Neural cell (in vitro differentiated cells): Measurements from ENCODE around the gene MAN2A2. TPM values are rescaled to one million over a fixed set of nuclear protein-coding genes. Genes with fewer than 3 reads are reported as not detected.

Experiments
- H2AFZ ChIP-seq: fragments of 200-600, 300-800 bp; sonication (generic), shearing (Covaris generic); 2 replicates; pipeline ENCODE4 v1.6.0; 2014; ENCODE audit warnings: low read depth, mild to moderate bottlenecking, antibody characterized with exemption, low read length, moderate library complexity
- H3F3A ChIP-seq: fragments of 200-600 bp; shearing (Covaris generic); 2 replicates; pipeline ENCODE4 v1.6.1; 2016; ENCODE audit warnings: mild to moderate bottlenecking, moderate library complexity, mixed read lengths, antibody characterized with exemption, low read length; ENCODE audit not compliant: insufficient read depth, poor library complexity, severe bottlenecking
- H3K27ac ChIP-seq: fragments of 200-600, 300-800 bp; sonication (generic), shearing (Covaris generic); 2 replicates; pipeline ENCODE4 v1.5.1; 2014; ENCODE audit warnings: mild to moderate bottlenecking, low read length, moderate library complexity
- H3K27me3 ChIP-seq: fragments of 300-800, 200-600 bp; sonication (generic), shearing (Covaris generic); 2 replicates; pipeline ENCODE4 v1.6.0; 2014; ENCODE audit warnings: mild to moderate bottlenecking, low read depth, low read length, moderate library complexity; ENCODE audit not compliant: insufficient read depth
- H3K36me3 ChIP-seq: fragments of 300-800, 200-600 bp; sonication (generic), shearing (Covaris generic); 2 replicates; pipeline ENCODE4 v1.5.1; 2014; ENCODE audit warnings: mild to moderate bottlenecking, antibody characterized with exemption, low read length, moderate library complexity; ENCODE audit not compliant: insufficient read depth
- H3K4me2 ChIP-seq: fragments of 300-800, 200-600 bp; sonication (generic), shearing (Covaris generic); 2 replicates; pipeline ENCODE4 v1.6.0; 2014; ENCODE audit warnings: mild to moderate bottlenecking, low read length
- H3K4me3 ChIP-seq: fragments of 300-800, 200-600 bp; sonication (generic), shearing (Covaris generic); 2 replicates; pipeline ENCODE4 v1.5.1; 2014; ENCODE audit warnings: mild to moderate bottlenecking, low read length, moderate library complexity
- H3K79me2 ChIP-seq: fragments of 200-600 bp; shearing (Covaris generic); replicated peaks from 2 replicates; pipeline ENCODE4 v1.6.0; 2014; ENCODE audit warnings: mild to moderate bottlenecking, low read length, moderate library complexity; ENCODE audit not compliant: insufficient read depth
- H3K9ac ChIP-seq: fragments of 300-800, 200-600 bp; sonication (generic), shearing (Covaris generic); 2 replicates; pipeline ENCODE4 v1.6.1; 2016; ENCODE audit warnings: mild to moderate bottlenecking, low read length, mixed read lengths
- H3K9me2 ChIP-seq: fragments of 200-600 bp; shearing (Covaris generic); 2 replicates; pipeline ENCODE4 v1.6.1; 2016; ENCODE audit warnings: mild to moderate bottlenecking, low read length, mixed read lengths; ENCODE audit not compliant: insufficient read depth
- H3K9me3 ChIP-seq: fragments of 200-600, 300-800 bp; sonication (generic), shearing (Covaris generic); 2 replicates; pipeline ENCODE4 v1.6.1; 2016; ENCODE audit warnings: mild to moderate bottlenecking, mixed run types, low read length, moderate library complexity, mixed read lengths
- H4K20me1 ChIP-seq: fragments of 200-600 bp; shearing (Covaris generic); 2 replicates; pipeline ENCODE4 v1.6.1; 2016; ENCODE audit warnings: mild to moderate bottlenecking, mixed run types; ENCODE audit not compliant: insufficient read depth
- CTCF ChIP-seq: fragments of 450-650 bp; IDR thresholded peaks from 2 replicates; pipeline ENCODE4 v1.5.1; 2014; ENCODE audit warnings: antibody characterized with exemption, mild to moderate bottlenecking, moderate library complexity; ENCODE audit not compliant: poor library complexity, severe bottlenecking
- EP300 ChIP-seq: fragments of 450-650 bp; conservative IDR thresholded peaks from 2 replicates; pipeline ENCODE4 v1.6.1; 2014; ENCODE audit warnings: antibody characterized with exemption, mild to moderate bottlenecking, moderate library complexity; ENCODE audit not compliant: poor library complexity, severe bottlenecking
- EZH2 ChIP-seq: fragments of 200-600, 300-800 bp; shearing (Covaris generic), sonication (generic); IDR thresholded peaks from 2 replicates; pipeline ENCODE4 v1.6.1; 2014; ENCODE audit warnings: antibody characterized with exemption, low read length, borderline replicate concordance, mild to moderate bottlenecking; ENCODE audit not compliant: insufficient read depth, poor library complexity, severe bottlenecking
- MXI1 ChIP-seq: fragments of 450-650 bp; conservative IDR thresholded peaks from 2 replicates; pipeline ENCODE4 v1.6.1; 2014; ENCODE audit warnings: antibody characterized with exemption, mild to moderate bottlenecking; ENCODE audit not compliant: poor library complexity, severe bottlenecking
- POLR2AphosphoS5 ChIP-seq: IDR thresholded peaks from 2 replicates; pipeline ENCODE4 v1.6.1; 2012
- RAD21 ChIP-seq: fragments of 450-650 bp; conservative IDR thresholded peaks from 2 replicates; pipeline ENCODE4 v1.6.1; 2014; ENCODE audit warnings: antibody characterized with exemption, mild to moderate bottlenecking, moderate library complexity
- REST ChIP-seq: IDR thresholded peaks from 2 replicates; pipeline ENCODE4 v1.6.1; 2012; ENCODE audit warnings: borderline replicate concordance
- SMC3 ChIP-seq: fragments of 450-650 bp; conservative IDR thresholded peaks from 2 replicates; pipeline ENCODE4 v1.6.1; 2014; ENCODE audit warnings: antibody characterized with exemption, mild to moderate bottlenecking, moderate library complexity; ENCODE audit not compliant: poor library complexity
- TAF1 ChIP-seq: IDR thresholded peaks from 2 replicates; pipeline ENCODE4 v1.6.1; 2012; ENCODE audit warnings: low read depth
- polyA plus RNA-seq: library from polyadenylated mRNA; depleted of rRNA; stranded (reverse); fragments of >200 nt; gene quantifications from 2 replicates; pipeline ENCODE4 v1.2.3, GENCODE V29; 2014

The MAN2A2 gene
- polyA plus RNA-seq, 1 donor from 2014 or later, result 59.8 TPM

DNA sequence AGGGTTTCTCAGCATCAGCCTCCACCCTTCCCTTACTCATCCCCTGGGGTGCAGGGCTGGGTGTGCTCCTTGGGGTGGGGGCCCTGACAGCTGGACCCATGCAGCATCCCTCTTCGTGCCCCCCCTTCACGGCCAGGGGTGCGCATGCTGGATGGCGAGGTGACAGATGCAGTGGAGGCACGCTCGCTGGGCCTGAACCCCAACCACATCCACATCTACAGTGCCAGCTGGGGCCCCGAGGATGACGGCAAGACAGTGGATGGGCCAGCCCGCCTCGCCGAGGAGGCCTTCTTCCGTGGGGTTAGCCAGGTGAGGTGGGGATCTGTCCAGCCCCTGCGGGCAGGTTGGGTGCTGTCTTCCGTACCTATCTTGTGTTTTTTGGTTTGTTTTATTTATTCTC, 25.1 kb upstream of the MAN2A2 start:
- Histone ChIP-seq H3K36me3 (no peaks in the 10 kb centered on the region), H3K9me2 (no peaks in the 10 kb centered on the region), H2AFZ (no peak overlapping the region), H3K9ac (no peak overlapping the region), H3F3A (no peaks in the 10 kb centered on the region), H3K9me3 (no peaks in the 10 kb centered on the region), H3K27ac (no peak overlapping the region), H4K20me1 (no peaks in the 10 kb centered on the region), H3K79me2 (no peaks in the 10 kb centered on the region), H3K27me3 (no peaks in the 10 kb centered on the region), H3K4me2 (no peak overlapping the region), H3K4me3 (no peak overlapping the region)
- TF ChIP-seq CTCF, result no peak
- no peak for TF ChIP-seq TAF1
- TF ChIP-seq RAD21, result no peak

- Histone ChIP-seq H3K9ac (no peak overlapping the region), H3K27me3 (no peaks in the 10 kb centered on the region), H3K79me2 (no peaks in the 10 kb centered on the region), H3K9me2 (no peaks in the 10 kb centered on the region), H3F3A (no peaks in the 10 kb centered on the region), H4K20me1 (no peaks in the 10 kb centered on the region), H2AFZ (no peak overlapping the region), H3K27ac (no peak overlapping the region), H3K36me3 (no peaks in the 10 kb centered on the region), H3K4me2 (no peak overlapping the region), H3K4me3 (no peak overlapping the region), H3K9me3 (no peaks in the 10 kb centered on the region)
- no peak for TF ChIP-seq SMC3
- no peak for TF ChIP-seq RAD21
- TF ChIP-seq TAF1, result no peak
- no peak for TF ChIP-seq EZH2
- no peak for TF ChIP-seq EP300
- TF ChIP-seq REST, result no peak
- no peak for TF ChIP-seq MXI1
- no peak for TF ChIP-seq POLR2AphosphoS5
- TF ChIP-seq CTCF, result no peak
Measured at GRCh38 chr15:90878660-90879059, 24.4 kb upstream of the MAN2A2 start.
